Measurements from ENCODE around the gene CMSS1.

CMSS1 gene

DNA sequence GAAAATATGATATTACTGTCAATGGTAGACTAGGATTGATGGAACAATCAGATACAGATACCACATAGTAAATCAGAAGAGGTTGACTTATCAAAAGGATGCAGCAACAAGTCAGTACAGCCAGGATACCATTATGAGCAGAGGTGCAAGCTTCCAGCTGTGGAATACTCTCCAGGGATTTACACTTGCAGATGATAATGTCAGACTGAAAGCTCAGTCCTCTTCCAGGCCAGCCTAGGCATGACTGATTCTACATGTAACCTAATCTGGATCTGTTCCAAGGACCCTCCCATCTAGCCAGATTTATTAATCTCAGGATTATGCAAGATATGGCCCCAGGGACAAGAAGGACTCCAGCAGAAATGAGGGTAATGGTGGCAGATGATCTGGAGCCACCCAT, 288.4 kb downstream of the CMSS1 start:
- DNase-seq (ENCODE audit: insufficient read length, low spot score) (no peak), FAIRE-seq (no peak)
- TF ChIP-seq, protein P1, sequence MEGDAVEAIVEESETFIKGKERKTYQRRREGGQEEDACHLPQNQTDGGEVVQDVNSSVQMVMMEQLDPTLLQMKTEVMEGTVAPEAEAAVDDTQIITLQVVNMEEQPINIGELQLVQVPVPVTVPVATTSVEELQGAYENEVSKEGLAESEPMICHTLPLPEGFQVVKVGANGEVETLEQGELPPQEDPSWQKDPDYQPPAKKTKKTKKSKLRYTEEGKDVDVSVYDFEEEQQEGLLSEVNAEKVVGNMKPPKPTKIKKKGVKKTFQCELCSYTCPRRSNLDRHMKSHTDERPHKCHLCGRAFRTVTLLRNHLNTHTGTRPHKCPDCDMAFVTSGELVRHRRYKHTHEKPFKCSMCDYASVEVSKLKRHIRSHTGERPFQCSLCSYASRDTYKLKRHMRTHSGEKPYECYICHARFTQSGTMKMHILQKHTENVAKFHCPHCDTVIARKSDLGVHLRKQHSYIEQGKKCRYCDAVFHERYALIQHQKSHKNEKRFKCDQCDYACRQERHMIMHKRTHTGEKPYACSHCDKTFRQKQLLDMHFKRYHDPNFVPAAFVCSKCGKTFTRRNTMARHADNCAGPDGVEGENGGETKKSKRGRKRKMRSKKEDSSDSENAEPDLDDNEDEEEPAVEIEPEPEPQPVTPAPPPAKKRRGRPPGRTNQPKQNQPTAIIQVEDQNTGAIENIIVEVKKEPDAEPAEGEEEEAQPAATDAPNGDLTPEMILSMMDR (IDR thresholded peaks at IDR 0.05; ENCODE audit: insufficient read depth, missing control alignments) = no peak

DNA sequence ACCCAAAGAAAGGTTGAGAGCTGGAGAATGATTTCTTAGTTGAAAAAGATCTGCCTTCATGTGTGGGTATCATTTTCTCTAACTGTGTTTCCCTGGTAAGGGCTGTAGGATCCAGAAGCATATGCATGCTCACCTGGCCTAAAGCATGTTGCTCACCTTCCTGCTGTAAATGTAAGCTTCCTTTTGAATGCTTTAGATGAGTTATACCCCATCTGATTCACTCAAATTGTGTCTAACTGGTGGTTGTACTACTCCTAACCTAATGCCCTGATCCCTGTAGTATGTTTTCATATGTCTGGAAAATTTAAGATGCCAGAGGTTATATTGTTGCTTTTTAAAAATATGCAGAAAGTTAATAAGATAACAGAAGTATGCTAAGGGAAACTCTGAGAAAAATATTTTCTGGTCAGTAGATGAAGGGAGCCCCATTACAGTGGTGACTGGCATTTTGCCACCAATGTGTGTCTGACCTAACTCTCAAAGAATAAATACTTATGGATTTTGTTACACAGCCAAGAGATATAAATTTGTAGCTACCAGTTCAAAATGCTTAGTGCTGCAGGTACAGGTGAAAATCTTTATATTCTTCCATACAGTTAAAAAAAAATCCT, 289.0 kb downstream of the CMSS1 start:
- TF ChIP-seq, protein P1 (IDR thresholded peaks at IDR 0.05; ENCODE audit: insufficient read depth, missing control alignments) = no peak
- no peak for FAIRE-seq
- DNase-seq (ENCODE audit: insufficient read length, low spot score) = no peak

DNA sequence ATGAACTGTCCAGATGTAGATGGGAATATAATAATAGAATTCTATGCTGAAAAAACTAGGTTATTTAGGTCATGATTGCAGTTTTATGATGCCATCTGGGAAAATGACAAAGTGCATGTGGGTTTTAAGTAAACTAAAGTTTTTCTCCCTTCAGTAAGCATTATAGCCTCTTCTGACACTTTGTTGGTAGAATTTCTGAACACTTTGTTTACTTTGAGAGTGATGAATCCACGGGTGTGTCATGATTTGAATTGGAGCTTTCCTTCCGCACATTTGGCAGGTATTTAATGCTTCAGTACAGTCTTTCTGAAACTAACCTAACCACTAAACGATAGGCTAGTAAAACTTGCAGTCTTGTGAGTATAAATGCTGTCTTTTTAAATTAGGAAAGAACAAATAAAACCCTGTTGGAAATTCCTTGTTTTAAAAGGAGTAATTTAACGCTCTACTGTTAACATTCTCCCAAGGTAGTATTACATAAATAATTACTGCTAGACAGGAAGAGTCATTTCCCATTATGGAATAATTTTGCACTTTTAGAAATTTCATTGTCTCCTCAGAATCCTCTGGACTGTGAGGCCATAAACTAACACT, 289.7 kb downstream of the CMSS1 start:
- FAIRE-seq (no peak), DNase-seq (ENCODE audit: insufficient read length, low spot score) (no peak)
- TF ChIP-seq, protein P1 (IDR thresholded peaks at IDR 0.05; ENCODE audit: insufficient read depth, missing control alignments) = no peak

DNA sequence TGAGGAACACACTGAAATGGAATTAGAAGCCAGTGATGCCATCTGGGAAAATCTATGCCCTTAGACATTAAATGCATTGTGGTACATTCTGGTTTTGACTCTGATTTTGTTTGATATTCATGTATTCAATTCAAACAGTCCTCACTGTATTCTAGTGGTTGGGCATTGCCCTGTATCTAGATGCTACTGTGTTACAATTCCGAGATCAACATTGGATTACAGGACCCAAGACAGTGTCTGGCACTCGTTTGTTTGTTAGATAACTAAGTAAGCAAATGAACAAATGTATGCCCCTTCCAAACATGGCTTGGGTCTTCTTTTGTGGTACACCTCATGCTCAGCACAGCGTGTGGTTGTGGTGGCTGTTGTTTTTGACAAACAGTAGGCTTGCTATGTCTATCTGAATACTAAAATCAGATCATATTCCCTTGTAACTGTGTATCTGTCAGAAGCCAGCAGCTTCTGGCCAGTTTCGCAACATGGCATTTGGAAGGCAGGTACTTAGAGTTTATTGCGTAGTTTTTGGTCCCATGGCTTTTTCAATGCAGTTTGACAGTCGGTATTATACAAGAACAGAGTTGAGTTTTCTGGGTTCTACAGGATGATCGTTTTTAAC, 290.9 kb downstream of the CMSS1 start:
- TF ChIP-seq, protein P1 (IDR thresholded peaks at IDR 0.05; ENCODE audit: insufficient read depth, missing control alignments) = no peak
- no peak for DNase-seq (ENCODE audit: insufficient read length, low spot score)
- no peak for FAIRE-seq

DNA sequence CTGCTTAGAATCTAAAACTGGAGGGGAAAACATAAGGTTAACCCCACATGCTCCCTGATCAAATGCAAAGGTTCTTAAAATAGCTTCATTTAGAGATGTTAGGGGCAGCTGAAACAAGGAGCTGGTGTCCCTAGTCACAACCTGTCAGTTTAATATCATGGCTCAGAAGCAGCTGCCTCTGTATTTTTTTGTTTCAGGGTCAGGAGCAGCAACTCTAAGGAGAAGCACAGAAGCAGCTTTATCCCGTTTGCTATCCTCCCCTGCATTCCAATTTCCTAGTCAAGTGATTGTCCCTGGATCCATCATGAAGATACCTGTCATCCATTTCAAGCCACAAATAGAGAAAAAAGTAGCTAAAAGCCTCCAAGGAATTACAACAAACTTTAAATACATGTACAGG, 292.5 kb downstream of the CMSS1 start:
- TF ChIP-seq, protein P1 (IDR thresholded peaks at IDR 0.05; ENCODE audit: insufficient read depth, missing control alignments) = no peak
- no peak for FAIRE-seq
- DNase-seq (ENCODE audit: insufficient read length, low spot score) = no peak

DNA sequence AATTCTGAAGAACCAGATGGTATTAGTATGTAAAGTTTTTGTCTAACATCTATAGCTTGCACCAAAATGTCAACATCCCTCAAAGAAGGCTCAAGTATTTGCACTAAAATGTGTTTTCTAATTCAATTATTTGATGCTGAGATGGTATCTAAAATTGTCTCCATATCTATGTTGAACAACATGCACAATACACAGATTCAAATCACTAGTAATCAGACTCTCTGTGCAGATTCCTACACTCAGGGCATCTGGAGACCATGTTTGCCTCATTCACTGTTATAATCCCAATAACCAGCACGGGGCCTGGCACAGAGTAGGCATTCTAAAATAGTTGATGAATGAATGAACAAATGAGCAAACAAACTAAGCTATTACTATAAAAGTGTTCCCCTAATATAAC, 294.1 kb downstream of the CMSS1 start:
- DNase-seq (ENCODE audit: insufficient read length, low spot score) (no peak), FAIRE-seq (no peak)
- TF ChIP-seq, protein P1 (IDR thresholded peaks at IDR 0.05; ENCODE audit: insufficient read depth, missing control alignments) = no peak

Measured in D721Med (cell line).